IPS-15b (cell line): ENCODE measurements around the gene ACOT13.
"Not testable (repeated sequence)": the region's sequence is repeated elsewhere in the genome, so short reads cannot be mapped to it uniquely, and the experiment has no call there.

Experiments used
- H3K27me3 ChIP-seq: one replicate; pipeline ENCODE4 v1.6.1; 2013; ENCODE audit warnings: low read length; ENCODE audit not compliant: control insufficient read depth, insufficient read depth
- H3K36me3 ChIP-seq: one replicate; pipeline ENCODE4 v1.6.1; 2013; ENCODE audit warnings: low read length; ENCODE audit not compliant: control insufficient read depth, insufficient read depth
- H3K4me1 ChIP-seq: one replicate; pipeline ENCODE4 v1.6.1; 2013; ENCODE audit warnings: mild to moderate bottlenecking, low read length; ENCODE audit not compliant: control insufficient read depth, insufficient read depth
- H3K4me3 ChIP-seq: one replicate; pipeline ENCODE4 v1.5.1; 2013; ENCODE audit warnings: low read depth, low read length
- H3K9ac ChIP-seq: one replicate; pipeline ENCODE4 v1.6.1; 2013; ENCODE audit warnings: low read depth, mild to moderate bottlenecking, low read length
- H3K9me3 ChIP-seq: one replicate; pipeline ENCODE4 v1.6.1; 2013; ENCODE audit warnings: mild to moderate bottlenecking, low read length; ENCODE audit not compliant: control insufficient read depth, insufficient read depth

Gene ACOT13

GRCh38 chr6:24644377-24644776, 22.5 kb upstream of the ACOT13 start:
- Histone ChIP-seq H3K27me3 (peaks cover 4% of the 10 kb centered on the region), H3K36me3 (no peaks in the 10 kb centered on the region), H3K9ac (no peak overlapping the region), H3K4me1 (no peaks in the 10 kb centered on the region), H3K4me3 (no peak overlapping the region), H3K9me3 (no peaks in the 10 kb centered on the region)

GRCh38 chr6:24646771-24647170, 20.1 kb upstream of the ACOT13 start:
- H3K9ac ChIP-seq = no peak overlapping the region
- no peaks in the 10 kb centered on the region for H3K4me1 ChIP-seq
- no peaks in the 10 kb centered on the region for H3K36me3 ChIP-seq
- no peaks in the 10 kb centered on the region for H3K9me3 ChIP-seq
- no peak overlapping the region for H3K4me3 ChIP-seq
- H3K27me3 ChIP-seq = peaks cover 4% of the 10 kb centered on the region

GRCh38 chr6:24648276-24648675, 18.6 kb upstream of the ACOT13 start:
- no peaks in the 10 kb centered on the region for H3K4me1 ChIP-seq
- H3K4me3 ChIP-seq = no peak overlapping the region
- peaks cover 4% of the 10 kb centered on the region for H3K27me3 ChIP-seq
- H3K9ac ChIP-seq = no peak overlapping the region
- H3K9me3 ChIP-seq = no peaks in the 10 kb centered on the region
- peaks cover 8% of the 10 kb centered on the region for H3K36me3 ChIP-seq

- Histone ChIP-seq H3K36me3 (peaks cover 8% of the 10 kb centered on the region), H3K9me3 (no peaks in the 10 kb centered on the region), H3K4me3 (no peak overlapping the region)
Observed at GRCh38 chr6:24649691-24650090, 17.2 kb upstream of the ACOT13 start.

GRCh38 chr6:24650365-24650764, 16.5 kb upstream of the ACOT13 start:
- Histone ChIP-seq H3K36me3 (peaks cover 8% of the 10 kb centered on the region), H3K4me1 (no peaks in the 10 kb centered on the region), H3K9ac (no peak overlapping the region), H3K4me3 (no peak overlapping the region), H3K27me3 (no peaks in the 10 kb centered on the region), H3K9me3 (no peaks in the 10 kb centered on the region)

More at GRCh38 chr6:24649691-24650090, 17.2 kb upstream of the ACOT13 start:
- peaks cover 4% of the 10 kb centered on the region for H3K27me3 ChIP-seq
- H3K4me1 ChIP-seq = no peaks in the 10 kb centered on the region
- no peak overlapping the region for H3K9ac ChIP-seq

GRCh38 chr6:24655215-24655614, 11.7 kb upstream of the ACOT13 start:
- H3K36me3 ChIP-seq = peaks cover 8% of the 10 kb centered on the region
- H3K4me1 ChIP-seq = peaks cover 15% of the 10 kb centered on the region
- no peak overlapping the region for H3K4me3 ChIP-seq
- H3K9ac ChIP-seq = no peak overlapping the region
- H3K9me3 ChIP-seq = no peaks in the 10 kb centered on the region
- H3K27me3 ChIP-seq = no peaks in the 10 kb centered on the region

- no peak overlapping the region for H3K9ac ChIP-seq
- H3K9me3 ChIP-seq = no peaks in the 10 kb centered on the region
- peaks cover 6% of the 10 kb centered on the region for H3K36me3 ChIP-seq
- no peak overlapping the region for H3K4me3 ChIP-seq
- peaks cover 15% of the 10 kb centered on the region for H3K4me1 ChIP-seq
- no peaks in the 10 kb centered on the region for H3K27me3 ChIP-seq
Observed at GRCh38 chr6:24658573-24659560, 8.0 kb upstream of the ACOT13 start.

- Histone ChIP-seq H3K27me3 (no peaks in the 10 kb centered on the region), H3K9me3 (no peaks in the 10 kb centered on the region), H3K4me3 (no peak overlapping the region), H3K36me3 (peaks cover 6% of the 10 kb centered on the region), H3K4me1 (peaks cover 15% of the 10 kb centered on the region), H3K9ac (no peak overlapping the region)
Observed at GRCh38 chr6:24659561-24659960, 7.3 kb upstream of the ACOT13 start.

- Histone ChIP-seq H3K27me3 (no peaks in the 10 kb centered on the region), H3K36me3 (peaks cover 9% of the 10 kb centered on the region), H3K4me3 (no peak overlapping the region), H3K4me1 (peaks cover 16% of the 10 kb centered on the region), H3K9me3 (no peaks in the 10 kb centered on the region), H3K9ac (no peak overlapping the region)
Observed at GRCh38 chr6:24660105-24660504, 6.8 kb upstream of the ACOT13 start.

GRCh38 chr6:24661759-24662158, 5.1 kb upstream of the ACOT13 start:
- H3K36me3 ChIP-seq = peaks cover 12% of the 10 kb centered on the region

GRCh38 chr6:24662236-24662635, 4.6 kb upstream of the ACOT13 start:
- H3K9ac ChIP-seq = no peak overlapping the region
- H3K4me1 ChIP-seq = peaks cover 19% of the 10 kb centered on the region
- H3K36me3 ChIP-seq = peaks cover 12% of the 10 kb centered on the region
- no peaks in the 10 kb centered on the region for H3K27me3 ChIP-seq
- H3K4me3 ChIP-seq = no peak overlapping the region
- no peaks in the 10 kb centered on the region for H3K9me3 ChIP-seq

More at GRCh38 chr6:24661759-24662158, 5.1 kb upstream of the ACOT13 start:
- H3K27me3 ChIP-seq, H3K4me3 ChIP-seq, H3K9ac ChIP-seq, H3K9me3 ChIP-seq: not testable (repeated sequence)
- peaks cover 19% of the 10 kb centered on the region for H3K4me1 ChIP-seq

- no peak overlapping the region for H3K4me3 ChIP-seq
- H3K9ac ChIP-seq = no peak overlapping the region
- peaks cover 19% of the 10 kb centered on the region for H3K4me1 ChIP-seq
- H3K27me3 ChIP-seq = no peaks in the 10 kb centered on the region
- no peaks in the 10 kb centered on the region for H3K9me3 ChIP-seq
- peaks cover 12% of the 10 kb centered on the region for H3K36me3 ChIP-seq
Observed at GRCh38 chr6:24663189-24663588, 3.7 kb upstream of the ACOT13 start.
